CD14-positive monocyte (primary cell): ENCODE data around the gene MFRP. TPM values are rescaled to one million over a fixed set of nuclear protein-coding genes. Genes with fewer than 3 reads are reported as not detected.

Experiments
- DNase-seq, 3 donors: peaks; one replicate each; pipeline ENCODE4 v3.0.0-alpha.2; 2011 to 2022
- H2AFZ ChIP-seq: 2 replicates; pipeline ENCODE4 v1.6.0; 2012; ENCODE audit warnings: mild to moderate bottlenecking, low read depth, low read length, inconsistent platforms; ENCODE audit not compliant: insufficient read depth, poor library complexity, severe bottlenecking
- H3K27ac ChIP-seq, 2 donors: 1 replicate in 1 of 2; 2 replicates in 1 of 2; pipeline ENCODE4 v1.5.1; 2012 to 2013; ENCODE audit warnings: low read length in 2 of 2, control low read depth in 1 of 2, inconsistent platforms in 1 of 2, low read depth in 1 of 2, mild to moderate bottlenecking in 1 of 2
- H3K27me3 ChIP-seq, 2 donors: one replicate each; pipeline versions ENCODE4 v1.6.0 to v1.6.1; 2011 to 2013; ENCODE audit warnings: low read length in 2 of 2; ENCODE audit not compliant: control insufficient read depth in 2 of 2, insufficient read depth in 2 of 2
- H3K36me3 ChIP-seq, 2 donors: replicated peaks in 1 of 2; 1 replicate in 1 of 2; 2 replicates in 1 of 2; pipeline versions ENCODE4 v1.5.1 to v1.6.1; 2012 to 2013; ENCODE audit warnings: low read length in 2 of 2, control low read depth in 1 of 2, inconsistent platforms in 1 of 2, mild to moderate bottlenecking in 1 of 2; ENCODE audit not compliant: insufficient read depth in 2 of 2, control insufficient read depth in 1 of 2
- H3K4me1 ChIP-seq, 2 donors: 1 replicate in 1 of 2; 2 replicates in 1 of 2; pipeline versions ENCODE4 v1.5.1 to v1.6.1; 2012 to 2013; ENCODE audit warnings: low read length in 2 of 2, control low read depth in 1 of 2, inconsistent platforms in 1 of 2, mild to moderate bottlenecking in 1 of 2, moderate library complexity in 1 of 2; ENCODE audit not compliant: insufficient read depth in 2 of 2, control insufficient read depth in 1 of 2
- H3K4me2 ChIP-seq: replicated peaks from 2 replicates; pipeline ENCODE3; 2012; ENCODE audit warnings: low read length, moderate library complexity, mild to moderate bottlenecking; ENCODE audit not compliant: poor library complexity, severe bottlenecking; ENCODE audit errors: extremely low read depth
- H3K4me3 ChIP-seq, 3 experiments: fragments of 200-600 bp in 1 of 3; sonication (generic) in 1 of 3; replicated peaks in 1 of 3; 1 replicate in 2 of 3; 2 replicates in 1 of 3; pipeline ENCODE4 v1.5.1; 2011 to 2013; ENCODE audit warnings: low read length in 3 of 3, mild to moderate bottlenecking in 3 of 3, control low read depth in 2 of 3, low read depth in 2 of 3, inconsistent platforms in 1 of 3, moderate library complexity in 1 of 3
- H3K79me2 ChIP-seq: 2 replicates; pipeline ENCODE4 v1.6.0; 2012; ENCODE audit warnings: mild to moderate bottlenecking, control low read depth, inconsistent platforms, low read length, moderate library complexity; ENCODE audit not compliant: insufficient read depth
- H3K9ac ChIP-seq: 2 replicates; pipeline ENCODE4 v1.6.0; 2017; ENCODE audit warnings: low read length, mild to moderate bottlenecking; ENCODE audit not compliant: insufficient read depth, poor library complexity, severe bottlenecking
- H3K9me3 ChIP-seq, 2 donors: replicated peaks in 1 of 2; 1 replicate in 1 of 2; 2 replicates in 1 of 2; pipeline versions ENCODE4 v1.5.1 to v1.6.1; 2012 to 2013; ENCODE audit warnings: low read length in 2 of 2, control low read depth in 1 of 2; ENCODE audit not compliant: control insufficient read depth in 1 of 2, insufficient read depth in 1 of 2
- H4K20me1 ChIP-seq: 2 replicates; pipeline ENCODE4 v1.6.0; 2012; ENCODE audit warnings: mild to moderate bottlenecking, low read length, control low read depth, moderate library complexity; ENCODE audit not compliant: insufficient read depth
- H3K27ac Mint-ChIP-seq, 7 donors: one replicate each; pipeline ENCODE4 v1.8.0; 2020; ENCODE audit warnings: mild to moderate bottlenecking in 7 of 7, mixed read lengths in 7 of 7, moderate library complexity in 6 of 7, inconsistent platforms in 2 of 7
- H3K27me3 Mint-ChIP-seq, 3 donors: one replicate each; pipeline ENCODE4 v1.8.0; 2021 to 2022; ENCODE audit warnings: low read depth in 3 of 3, mild to moderate bottlenecking in 3 of 3, mixed read lengths in 3 of 3, moderate library complexity in 3 of 3, inconsistent platforms in 1 of 3
- H3K36me3 Mint-ChIP-seq, 2 donors: one replicate each; pipeline ENCODE4 v1.8.0; 2020; ENCODE audit warnings: mixed read lengths in 2 of 2, inconsistent platforms in 1 of 2, mild to moderate bottlenecking in 1 of 2
- H3K4me1 Mint-ChIP-seq: one replicate; pipeline ENCODE4 v1.8.0; 2020; ENCODE audit warnings: mild to moderate bottlenecking, mixed read lengths
- H3K4me3 Mint-ChIP-seq, 2 donors: one replicate each; pipeline ENCODE4 v1.8.0; 2020; ENCODE audit warnings: mild to moderate bottlenecking in 2 of 2, mixed read lengths in 2 of 2, moderate library complexity in 1 of 2
- H3K9me3 Mint-ChIP-seq, 7 donors: one replicate each; pipeline ENCODE4 v1.8.0; 2020 to 2022; ENCODE audit warnings: mixed read lengths in 7 of 7, mild to moderate bottlenecking in 6 of 7, moderate library complexity in 6 of 7, inconsistent platforms in 2 of 7
- CTCF ChIP-seq: fragments of 200-600 bp; IDR thresholded peaks from one replicate; pipeline ENCODE4 v1.8.0; 2022; ENCODE audit warnings: antibody characterized with exemption, mild to moderate bottlenecking
- WGBS: methylation state at CpG from one replicate; pipeline ENCODE4 v1.1.5; 2013; ENCODE audit warnings: missing lambda C conversion rate; ENCODE audit not compliant: insufficient coverage; 5-methylcytosine and 5-hydroxymethylcytosine counted together
- intact Hi-C, 2 donors: fragments of 100-400 bp; cut with micrococcal nuclease; formaldehyde crosslinking; loops; one replicate each; pipeline versions ENCODE4 v1.15.0 to v1.15.1; 2023
- polyA plus RNA-seq, 3 donors: library from polyadenylated mRNA; depleted of rRNA in 1 of 3; unstranded in 2 of 3; stranded (reverse) in 1 of 3; fragments of 300-500 nt in 2 of 3; fragments of >200 nt in 1 of 3; fragmentation: Illumina TruSeq in 2 of 3; gene quantifications; 1 replicate in 2 of 3; 2 replicates in 1 of 3; pipeline ENCODE4 v1.2.3, GENCODE V29; 2012 to 2021

Gene MFRP
- polyA plus RNA-seq, 3 donors, result not detected

GRCh38 chr11:119316016-119316728, 30.3 kb downstream of the MFRP start:
- H3K4me3 Mint-ChIP-seq, result peak overlapping the region in 1 of 2 donors; percentile 75
- peaks cover 0 to 10% of the 10 kb centered on the region in 2 donors for H3K9me3 ChIP-seq
- peaks cover 21% of the 10 kb centered on the region for H3K4me1 Mint-ChIP-seq
- WGBS, result under 1% methylated on average over 40 of the region's 46 CpGs
- H3K79me2 ChIP-seq, result no peaks in the 10 kb centered on the region
- intact Hi-C loops, result no loop called here
- H4K20me1 ChIP-seq, result no peaks in the 10 kb centered on the region
- H2AFZ ChIP-seq, result peak overlapping the region; percentile 30
- H3K4me1 ChIP-seq, result peaks cover 25 to 27% of the 10 kb centered on the region in 2 donors
- no peaks in the 10 kb centered on the region for H3K36me3 ChIP-seq
- H3K27me3 Mint-ChIP-seq, result peaks cover 67 to 86% (median 72%) of the 10 kb centered on the region in 3 donors
- peaks cover 28 to 75% of the 10 kb centered on the region in 2 donors for H3K27me3 ChIP-seq
- no peak overlapping the region for H3K27ac Mint-ChIP-seq
- H3K9ac ChIP-seq, result no peak overlapping the region
- no peak overlapping the region for H3K27ac ChIP-seq
- peak overlapping the region; percentile 35 for H3K4me2 ChIP-seq
- H3K36me3 Mint-ChIP-seq, result peaks cover 0 to 8% of the 10 kb centered on the region in 2 donors
- no peak for TF ChIP-seq CTCF
- DNase-seq, result no peak
- H3K4me3 ChIP-seq, result no peak overlapping the region
- H3K9me3 Mint-ChIP-seq, result peaks cover 0 to 8% (median 2%) of the 10 kb centered on the region in 7 donors

- Histone ChIP-seq H3K27me3 (peaks cover 28 to 68% of the 10 kb centered on the region in 2 donors), H3K4me3 (no peak overlapping the region), H4K20me1 (peaks cover 2% of the 10 kb centered on the region), H2AFZ (peak overlapping the region; percentile 30), H3K4me2 (peak overlapping the region; percentile 35), H3K79me2 (no peaks in the 10 kb centered on the region), H3K9ac (no peak overlapping the region), H3K4me1 (peaks cover 17 to 19% of the 10 kb centered on the region in 2 donors), H3K27ac (no peak overlapping the region), H3K9me3 (peaks cover 0 to 10% of the 10 kb centered on the region in 2 donors), H3K36me3 (no peaks in the 10 kb centered on the region)
- no peak for TF ChIP-seq CTCF
- Mint-ChIP-seq H3K4me1 (peaks cover 20% of the 10 kb centered on the region), H3K27ac (no peak overlapping the region), H3K9me3 (peaks cover 0 to 8% (median 2%) of the 10 kb centered on the region in 7 donors), H3K36me3 (peaks cover 3 to 8% of the 10 kb centered on the region in 2 donors), H3K27me3 (peaks cover 67 to 81% (median 69%) of the 10 kb centered on the region in 3 donors), H3K4me3 (peak overlapping the region; percentile 31 to 75)
- intact Hi-C loops, result no loop called here
- DNase-seq, result peak in 1 of 3 donors; percentile 54
- WGBS, result 7% methylated on average over 20 of the region's 29 CpGs
Observed at GRCh38 chr11:119315131-119316015, 31.1 kb downstream of the MFRP start.
